HFFc6 (cell line): ENCODE results near the gene CEP104. TPM values are rescaled to one million over a fixed set of nuclear protein-coding genes. Genes with fewer than 3 reads are reported as not detected.

Experiments used
- DNase-seq: peaks from one replicate; pipeline ENCODE4 v3.0.0-alpha.2; 2018
- H3K27ac Mint-ChIP-seq: 2 replicates; pipeline ENCODE4 v1.8.0; 2020; ENCODE audit warnings: mild to moderate bottlenecking, mixed read lengths
- H3K27me3 Mint-ChIP-seq: 2 replicates; pipeline ENCODE4 v1.8.0; 2021; ENCODE audit warnings: mild to moderate bottlenecking, moderate library complexity, mixed read lengths; ENCODE audit not compliant: insufficient read depth
- H3K36me3 Mint-ChIP-seq: 2 replicates; pipeline ENCODE4 v1.8.0; 2021; ENCODE audit warnings: low read depth, mixed read lengths
- H3K4me1 Mint-ChIP-seq: 2 replicates; pipeline ENCODE4 v1.8.0; 2020; ENCODE audit warnings: low read depth, mixed read lengths
- H3K4me3 Mint-ChIP-seq: 2 replicates; pipeline ENCODE4 v1.8.0; 2020; ENCODE audit warnings: mild to moderate bottlenecking, moderate library complexity, mixed read lengths
- H3K9me3 Mint-ChIP-seq: 2 replicates; pipeline ENCODE4 v1.8.0; 2020; ENCODE audit warnings: mild to moderate bottlenecking, mixed read lengths
- CTCF ChIP-seq: fragments of 200-600 bp; sonication (generic); IDR thresholded peaks from 2 replicates; pipeline ENCODE4 v1.5.0; 2021; ENCODE audit warnings: antibody characterized with exemption, mild to moderate bottlenecking
- total RNA-seq, 6 experiments: library from RNA; stranded (reverse); fragmentation: NEBNext Ultra II Directional; extraction: Animal tissue kit (Norgen Biotek cat#: 25700); gene quantifications; 2 replicates in 1 of 6; 3 replicates in 5 of 6; pipeline ENCODE4 v1.2.3, GENCODE V29; 2021

Gene CEP104
- total RNA-seq, 6 experiments from 2014 or later, result 43.2 to 63.4 (median 52.9) TPM

GRCh38 chr1:3891329-3891865 lies 34.4 kb upstream of the CEP104 start:
- H3K9me3 Mint-ChIP-seq, result no peaks in the 10 kb centered on the region
- H3K4me3 Mint-ChIP-seq, result no peak overlapping the region
- no peak overlapping the region for H3K27ac Mint-ChIP-seq
- DNase-seq, result no peak
- peaks cover 16% of the 10 kb centered on the region; the same call in 1 of the 2 replicates for H3K36me3 Mint-ChIP-seq
- TF ChIP-seq CTCF, result no peak
- H3K27me3 Mint-ChIP-seq, result no peaks in the 10 kb centered on the region; the same call in 1 of the 2 replicates
- H3K4me1 Mint-ChIP-seq, result peaks cover 13% of the 10 kb centered on the region

GRCh38 chr1:3890389-3891328 lies 33.6 kb upstream of the CEP104 start:
- Mint-ChIP-seq H3K4me1 (peaks cover 6% of the 10 kb centered on the region), H3K36me3 (peaks cover 18% of the 10 kb centered on the region; the same call in 1 of the 2 replicates), H3K4me3 (no peak overlapping the region)

GRCh38 chr1:3889936-3890335 lies 32.9 kb upstream of the CEP104 start:
- peaks cover 18% of the 10 kb centered on the region; the same call in 1 of the 2 replicates for H3K36me3 Mint-ChIP-seq
- H3K9me3 Mint-ChIP-seq, result no peaks in the 10 kb centered on the region

More at GRCh38 chr1:3890389-3891328, 33.6 kb upstream of the CEP104 start:
- no peak for TF ChIP-seq CTCF
- DNase-seq, result no peak
- Mint-ChIP-seq H3K9me3 (no peaks in the 10 kb centered on the region), H3K27me3 (no peaks in the 10 kb centered on the region; the same call in 1 of the 2 replicates), H3K27ac (no peak overlapping the region)

GRCh38 chr1:3888301-3888700 lies 31.3 kb upstream of the CEP104 start:
- DNase-seq, result no peak
- peaks cover 22% of the 10 kb centered on the region for H3K36me3 Mint-ChIP-seq
- H3K27ac Mint-ChIP-seq, result no peak overlapping the region
- no peaks in the 10 kb centered on the region for H3K9me3 Mint-ChIP-seq
- H3K4me3 Mint-ChIP-seq, result no peak overlapping the region
- H3K4me1 Mint-ChIP-seq, result no peaks in the 10 kb centered on the region
- no peaks in the 10 kb centered on the region; the same call in 1 of the 2 replicates for H3K27me3 Mint-ChIP-seq
- TF ChIP-seq CTCF, result no peak

More at GRCh38 chr1:3889936-3890335, 32.9 kb upstream of the CEP104 start:
- TF ChIP-seq CTCF, result no peak
- no peaks in the 10 kb centered on the region; the same call in 1 of the 2 replicates for H3K27me3 Mint-ChIP-seq
- DNase-seq, result no peak
- no peak overlapping the region for H3K27ac Mint-ChIP-seq
- H3K4me1 Mint-ChIP-seq, result no peaks in the 10 kb centered on the region
- no peak overlapping the region for H3K4me3 Mint-ChIP-seq

- peaks cover 22% of the 10 kb centered on the region for H3K36me3 Mint-ChIP-seq
- no peak for TF ChIP-seq CTCF
- H3K27ac Mint-ChIP-seq, result no peak overlapping the region
- no peak overlapping the region for H3K4me3 Mint-ChIP-seq
- no peak for DNase-seq
- no peaks in the 10 kb centered on the region for H3K4me1 Mint-ChIP-seq
- no peaks in the 10 kb centered on the region; the same call in 1 of the 2 replicates for H3K27me3 Mint-ChIP-seq
- no peaks in the 10 kb centered on the region for H3K9me3 Mint-ChIP-seq
Observed at GRCh38 chr1:3886691-3887090, 29.7 kb upstream of the CEP104 start.
